OCI-LY3 (cell line): ENCODE data around the gene ZNF580.

Source experiments
- H2AFZ ChIP-seq: fragments of 200-600, 300-600 bp; shearing (Covaris generic); 2 replicates; pipeline ENCODE4 v1.6.0; 2014; ENCODE audit warnings: antibody characterized with exemption, low read depth, low read length
- H3K27ac ChIP-seq: fragments of 200-600, 300-600 bp; sonication (generic); 2 replicates; pipeline ENCODE4 v1.5.1; 2014; ENCODE audit warnings: mild to moderate bottlenecking, low read length, moderate library complexity, mixed read lengths
- H3K27me3 ChIP-seq: fragments of 200-600, 300-600 bp; sonication (generic); 2 replicates; pipeline ENCODE4 v1.6.1; 2014; ENCODE audit warnings: low read depth, low read length, mixed read lengths
- H3K36me3 ChIP-seq: fragments of 200-600, 300-600 bp; sonication (generic); replicated peaks from 2 replicates; pipeline ENCODE3; 2014; ENCODE audit warnings: low read depth, low read length, mixed read lengths
- H3K4me1 ChIP-seq: fragments of 300-600, 200-600 bp; sonication (generic); 2 replicates; pipeline ENCODE4 v1.6.1; 2014; ENCODE audit warnings: low read length, mixed read lengths
- H3K4me2 ChIP-seq: fragments of 200-600, 300-600 bp; sonication (generic); 2 replicates; pipeline ENCODE4 v1.6.1; 2014; ENCODE audit warnings: low read length, mixed read lengths
- H3K4me3 ChIP-seq: fragments of 300-600, 200-600 bp; sonication (generic); 2 replicates; pipeline ENCODE4 v1.5.1; 2014; ENCODE audit warnings: antibody characterized with exemption, mild to moderate bottlenecking, low read length, moderate library complexity
- H3K79me2 ChIP-seq: fragments of 300-600, 200-600 bp; shearing (Covaris generic); 2 replicates; pipeline ENCODE4 v1.6.1; 2014; ENCODE audit warnings: mild to moderate bottlenecking, low read length, mixed read lengths
- H3K9ac ChIP-seq: fragments of 300-600, 200-600 bp; shearing (Covaris generic); 2 replicates; pipeline ENCODE4 v1.6.0; 2014; ENCODE audit warnings: mild to moderate bottlenecking, low read length, moderate library complexity
- H3K9me3 ChIP-seq: fragments of 200-600, 300-600 bp; shearing (Covaris generic); 2 replicates; pipeline ENCODE4 v1.6.1; 2014; ENCODE audit warnings: low read length, mixed read lengths; ENCODE audit not compliant: insufficient read depth
- H4K20me1 ChIP-seq: fragments of 200-600, 300-600 bp; sonication (generic); 2 replicates; pipeline ENCODE4 v1.6.1; 2016; ENCODE audit warnings: low read length, mixed read lengths; ENCODE audit not compliant: insufficient read depth
- CTCF ChIP-seq: fragments of 200-600, 300-600 bp; sonication (generic); IDR thresholded peaks from 2 replicates; pipeline ENCODE4 v1.5.1; 2014; ENCODE audit warnings: antibody characterized with exemption, low read length, low read depth
- EZH2phosphoT487 ChIP-seq: fragments of 200-600 bp; shearing (Covaris generic); IDR thresholded peaks from 2 replicates; pipeline ENCODE4 v1.6.1; 2018; ENCODE audit warnings: antibody characterized with exemption, mixed run types, low read depth

ZNF580 gene, protein sequence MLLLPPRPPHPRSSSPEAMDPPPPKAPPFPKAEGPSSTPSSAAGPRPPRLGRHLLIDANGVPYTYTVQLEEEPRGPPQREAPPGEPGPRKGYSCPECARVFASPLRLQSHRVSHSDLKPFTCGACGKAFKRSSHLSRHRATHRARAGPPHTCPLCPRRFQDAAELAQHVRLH

GRCh38 chr19:55640577-55641425 lies at the start of gene ZNF580:
TSS of gene ZNF580 (plus strand) at chr19:55641002. CDS start at chr19:55642509, 1,507 bp downstream.
- Histone ChIP-seq H3K9ac (peak within 1 kb of the TSS; percentile 92), H3K27ac (peak within 1 kb of the TSS; percentile 84), H3K4me3 (peak within 1 kb of the TSS; percentile 86), H3K27me3 (no peaks in the 10 kb centered on the region), H3K4me1 (peaks cover 32% of the 10 kb centered on the region), H3K9me3 (no peaks in the 10 kb centered on the region), H3K4me2 (peak within 1 kb of the TSS; percentile 84), H2AFZ (no peak within 1 kb of the TSS), H3K79me2 (peaks cover 92% of the 10 kb centered on the region), H4K20me1 (no peaks in the 10 kb centered on the region), H3K36me3 (peaks cover 13% of the 10 kb centered on the region)
- TF ChIP-seq EZH2phosphoT487 (no peak), CTCF (no peak)

DNA sequence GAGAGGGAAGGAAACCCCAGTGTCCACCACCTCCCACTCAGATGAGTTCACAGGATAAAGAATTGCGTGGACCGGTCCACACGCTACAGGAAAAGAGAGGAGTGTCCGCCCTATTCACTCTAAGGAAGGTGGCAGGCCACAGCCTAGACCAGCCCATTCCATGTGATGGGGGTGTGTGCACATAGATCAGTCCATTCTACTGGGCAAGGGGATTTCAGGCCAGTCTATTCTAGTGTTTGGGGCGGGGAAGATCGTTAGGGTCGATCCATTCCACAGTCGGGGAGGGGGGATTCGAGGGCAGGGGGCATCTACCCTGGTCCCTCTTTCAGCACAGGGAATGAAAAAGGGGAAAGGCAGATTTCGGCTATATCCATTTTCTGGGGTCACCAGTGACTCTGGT lies 49.2 kb upstream of the ZNF580 start:
- H2AFZ ChIP-seq, result no peak overlapping the region
- no peak for TF ChIP-seq EZH2phosphoT487
- TF ChIP-seq CTCF, result no peak
- H3K27me3 ChIP-seq, result no peaks in the 10 kb centered on the region
- no peak overlapping the region for H3K27ac ChIP-seq
- no peak overlapping the region for H3K4me2 ChIP-seq
- H3K4me3 ChIP-seq, result no peak overlapping the region
- no peaks in the 10 kb centered on the region for H3K9me3 ChIP-seq
- H3K4me1 ChIP-seq, result 0 out of 2 replicates have a peak, but pooled peaks cover 3% of the 10 kb centered on the region
- no peak overlapping the region for H3K9ac ChIP-seq
- no peaks in the 10 kb centered on the region for H3K79me2 ChIP-seq
- peaks cover 30% of the 10 kb centered on the region for H3K36me3 ChIP-seq
- H4K20me1 ChIP-seq, result no peaks in the 10 kb centered on the region

GRCh38 chr19:55592391-55593090 lies 48.3 kb upstream of the ZNF580 start:
- no peak for TF ChIP-seq CTCF
- TF ChIP-seq EZH2phosphoT487, result no peak
- H3K9me3 ChIP-seq, result no peaks in the 10 kb centered on the region
- peaks cover 30% of the 10 kb centered on the region for H3K36me3 ChIP-seq
- H3K4me2 ChIP-seq, result no peak overlapping the region
- H3K27ac ChIP-seq, result no peak overlapping the region
- H2AFZ ChIP-seq, result no peak overlapping the region
- no peak overlapping the region for H3K4me3 ChIP-seq
- no peaks in the 10 kb centered on the region for H4K20me1 ChIP-seq
- no peak overlapping the region for H3K9ac ChIP-seq
- H3K4me1 ChIP-seq, result no peaks in the 10 kb centered on the region
- H3K79me2 ChIP-seq, result no peaks in the 10 kb centered on the region
- H3K27me3 ChIP-seq, result no peaks in the 10 kb centered on the region
